IMR-90 (cell line): Measurements from ENCODE around the gene THRB. TPM values are rescaled to one million over a fixed set of nuclear protein-coding genes. Genes with fewer than 3 reads are reported as not detected.

Experiments
- ATAC-seq: fragments of 200-7000 bp; cut with Tn5 transposase; 2 replicates; pipeline ENCODE4 v1.9.1; 2020; ENCODE audit warnings: low read depth, mild to moderate bottlenecking, moderate library complexity
- BruUV-seq: library from RNA; stranded (reverse); fragments of 400-500 nt; replicated peaks from 2 replicates; lab custom pipeline; 2021; lab: Mats Ljungman, UMichigan
- CTCF ChIA-PET: fragments of 300-600 bp; formaldehyde crosslinking; extraction: SDS; loops from one replicate; lab custom pipeline; 2021; ENCODE audit warnings: antibody characterized with exemption; lab: Yijun Ruan, JAX
- POLR2A ChIA-PET: fragments of 300-600 bp; sonication (Branson Sonifier 250); formaldehyde crosslinking; loops from one replicate; lab custom pipeline; 2022; ENCODE audit warnings: antibody characterized with exemption; ENCODE audit not compliant: unreplicated experiment; lab: Charles Lee
- DNase-seq: peaks from one replicate; pipeline ENCODE4 v3.0.0; 2013
- H2AFZ ChIP-seq: replicated peaks from 2 replicates; pipeline ENCODE3; 2013; ENCODE audit warnings: low read length, mild to moderate bottlenecking; ENCODE audit not compliant: poor library complexity
- H2AK5ac ChIP-seq: 2 replicates; pipeline ENCODE4 v1.6.1; 2013; ENCODE audit warnings: low read depth, low read length, inconsistent platforms
- H2AK9ac ChIP-seq: replicated peaks from 2 replicates; pipeline ENCODE3; 2013; ENCODE audit warnings: mild to moderate bottlenecking, low read depth, low read length, moderate library complexity; ENCODE audit not compliant: poor library complexity
- H2BK120ac ChIP-seq: 2 replicates; pipeline ENCODE4 v1.6.1; 2013; ENCODE audit warnings: low read depth, low read length, inconsistent platforms
- H2BK15ac ChIP-seq: 3 replicates; pipeline ENCODE4 v1.6.1; 2013; ENCODE audit warnings: low read depth, low read length, inconsistent platforms
- H2BK20ac ChIP-seq: 2 replicates; pipeline ENCODE4 v1.6.1; 2013; ENCODE audit warnings: low read depth, mild to moderate bottlenecking, inconsistent platforms, low read length, moderate library complexity
- H2BK5ac ChIP-seq: 2 replicates; pipeline ENCODE4 v1.6.1; 2013; ENCODE audit warnings: mild to moderate bottlenecking, low read depth, low read length, inconsistent platforms; ENCODE audit not compliant: poor library complexity, severe bottlenecking
- H3K14ac ChIP-seq: replicated peaks from 2 replicates; pipeline ENCODE4 v1.6.1; 2013; ENCODE audit warnings: low read depth, low read length, inconsistent platforms
- H3K18ac ChIP-seq: 2 replicates; pipeline ENCODE4 v1.6.1; 2013; ENCODE audit warnings: low read depth, low read length, control low read depth
- H3K23ac ChIP-seq: 2 replicates; pipeline ENCODE4 v1.6.1; 2013; ENCODE audit warnings: low read depth, low read length, inconsistent platforms
- H3K27ac ChIP-seq: 2 replicates; pipeline ENCODE4 v1.5.1; 2013; ENCODE audit warnings: mild to moderate bottlenecking, control low read depth, low read length; ENCODE audit not compliant: insufficient read depth
- H3K27me3 ChIP-seq: 2 replicates; pipeline ENCODE4 v1.6.1; 2013; ENCODE audit warnings: low read length; ENCODE audit not compliant: control insufficient read depth, insufficient read depth
- H3K36me3 ChIP-seq: 2 replicates; pipeline ENCODE4 v1.6.1; 2013; ENCODE audit warnings: low read length, mixed read lengths; ENCODE audit not compliant: control insufficient read depth, insufficient read depth
- H3K4ac ChIP-seq: 2 replicates; pipeline ENCODE4 v1.6.1; 2013; ENCODE audit warnings: low read depth, low read length, inconsistent platforms
- H3K4me1 ChIP-seq: 2 replicates; pipeline ENCODE4 v1.6.1; 2013; ENCODE audit warnings: low read length, mixed read lengths; ENCODE audit not compliant: control insufficient read depth, insufficient read depth
- H3K4me2 ChIP-seq: 2 replicates; pipeline ENCODE4 v1.6.1; 2013; ENCODE audit warnings: low read depth, mild to moderate bottlenecking, control low read depth, low read length, moderate library complexity
- H3K4me3 ChIP-seq: 2 replicates; pipeline ENCODE4 v1.5.1; 2013; ENCODE audit warnings: low read depth, mild to moderate bottlenecking, control low read depth, low read length, moderate library complexity; ENCODE audit not compliant: insufficient read depth
- H3K56ac ChIP-seq: 2 replicates; pipeline ENCODE4 v1.6.1; 2013; ENCODE audit warnings: low read length, inconsistent platforms; ENCODE audit not compliant: insufficient read depth; ENCODE audit errors: extremely low read depth
- H3K79me1 ChIP-seq, 2 experiments: 2 replicates each; pipeline ENCODE4 v1.6.1; 2013; ENCODE audit warnings: low read length in 2 of 2, inconsistent platforms in 1 of 2, low read depth in 1 of 2
- H3K9ac ChIP-seq: 2 replicates; pipeline ENCODE4 v1.6.1; 2013; ENCODE audit warnings: low read depth, low read length, control low read depth
- H3K9me1 ChIP-seq: 2 replicates; pipeline ENCODE4 v1.6.1; 2013; ENCODE audit warnings: low read length, inconsistent platforms; ENCODE audit not compliant: insufficient read depth
- H3K9me3 ChIP-seq: 2 replicates; pipeline ENCODE4 v1.6.1; 2013; ENCODE audit warnings: low read length; ENCODE audit not compliant: control insufficient read depth, insufficient read depth
- H4K20me1 ChIP-seq: 2 replicates; pipeline ENCODE4 v1.6.1; 2013; ENCODE audit warnings: low read length, inconsistent platforms; ENCODE audit not compliant: insufficient read depth
- H4K5ac ChIP-seq: 2 replicates; pipeline ENCODE4 v1.6.1; 2013; ENCODE audit warnings: mild to moderate bottlenecking, low read depth, low read length, control low read depth
- H4K8ac ChIP-seq, 2 experiments: 2 replicates each; pipeline ENCODE4 v1.6.1; 2013; ENCODE audit warnings: low read depth in 2 of 2, low read length in 2 of 2, control low read depth in 1 of 2, inconsistent platforms in 1 of 2
- H4K91ac ChIP-seq: 2 replicates; pipeline ENCODE4 v1.6.1; 2013; ENCODE audit warnings: low read depth, low read length, inconsistent platforms; ENCODE audit not compliant: insufficient read depth
- FOS ChIP-seq: fragments of 150-350 bp; IDR thresholded peaks from 2 replicates; pipeline ENCODE4 v1.6.1; 2016; ENCODE audit warnings: low read depth, low read length
- MAFK ChIP-seq: IDR thresholded peaks from 2 replicates; pipeline ENCODE4 v1.6.1; 2012; ENCODE audit warnings: low read depth, low read length, improper control_type of control experiment
- MXI1 ChIP-seq: IDR thresholded peaks from 2 replicates; pipeline ENCODE4 v1.6.1; 2012; ENCODE audit warnings: low read depth, mild to moderate bottlenecking, low read length, moderate library complexity, borderline replicate concordance
- NFE2L2 ChIP-seq: fragments of 150-350 bp; IDR thresholded peaks from 2 replicates; pipeline ENCODE4 v1.6.1; 2016; ENCODE audit warnings: low read depth, mild to moderate bottlenecking, low read length
- POLR2A ChIP-seq: IDR thresholded peaks from 2 replicates; pipeline ENCODE4 v1.6.1; 2012; ENCODE audit warnings: mild to moderate bottlenecking, low read depth, low read length
- RAD21 ChIP-seq: IDR thresholded peaks from 2 replicates; pipeline ENCODE4 v1.6.1; 2012; ENCODE audit warnings: low read length, improper control_type of control experiment
- RFX5 ChIP-seq: IDR thresholded peaks from 2 replicates; pipeline ENCODE4 v1.8.0; 2012; ENCODE audit warnings: low read depth, mild to moderate bottlenecking, low read length, moderate library complexity
- whole genome bisulfite sequencing, 2 experiments: methylation state at CpG; one replicate each; pipeline versions ENCODE4 v1.1.5 to v1.1.7; 2013; ENCODE audit warnings: missing lambda C conversion rate in 2 of 2; ENCODE audit not compliant: insufficient read length in 1 of 2; ENCODE audit errors: extremely low coverage in 2 of 2; 5-methylcytosine and 5-hydroxymethylcytosine counted together
- dilution Hi-C: fragments of 300-500 bp; cut with HindIII; formaldehyde crosslinking; loops from one replicate; pipeline ENCODE4 v1.14.3; 2018; ENCODE audit warnings: low sequenced_read_pairs; ENCODE audit not compliant: unreplicated experiment
- in situ Hi-C: fragments of 300-500 bp; cut with MboI; formaldehyde crosslinking; loops from 3 replicates; pipeline ENCODE4 v1.14.3; 2019; ENCODE audit warnings: low sequenced_read_pairs, inconsistent platforms, mixed read lengths
- intact Hi-C: fragments of 100-400 bp; cut with micrococcal nuclease; formaldehyde crosslinking; loops from 2 replicates; pipeline ENCODE4 v1.10.0; 2022
- polyA plus RNA-seq, 3 experiments: library from polyadenylated mRNA; depleted of rRNA; stranded (reverse); fragments of >200 nt; gene quantifications; 2 replicates each; pipeline ENCODE4 v1.2.3, GENCODE V29; 2012; ENCODE audit warnings: low replicate concordance in 1 of 3
- total RNA-seq: library from RNA; depleted of rRNA; stranded (reverse); fragments of >200 nt; gene quantifications from 2 replicates; pipeline ENCODE4 v1.2.3, GENCODE V29; 2012
- TF ChIP-seq, protein P1 (sequence below): fragments of 150-350 bp; IDR thresholded peaks from 2 replicates; pipeline ENCODE4 v1.6.1; 2016; ENCODE audit warnings: low read depth, mild to moderate bottlenecking, low read length, moderate library complexity, borderline replicate concordance

Gene THRB
- total and polyA plus RNA-seq, 2 of the 4 experiments (the other 2 are of a cell fraction) = under 0.01 TPM; not detected in 1

GRCh38 chr3:24166515-24166914 lies 328.1 kb downstream of the THRB start:
- no peak overlapping the region for H3K56ac ChIP-seq

More at GRCh38 chr3:24166515-24166914, 328.1 kb downstream of the THRB start:
- in situ Hi-C loops = no loop called here
- Histone ChIP-seq H4K20me1 (no peaks in the 10 kb centered on the region), H2AK9ac (no peak overlapping the region), H3K27ac (no peak overlapping the region), H3K36me3 (no peaks in the 10 kb centered on the region), H2AK5ac (no peak overlapping the region), H3K27me3 (peaks cover 3% of the 10 kb centered on the region), H3K23ac (no peak overlapping the region), H3K14ac (no peak overlapping the region), H3K9me1 (no peaks in the 10 kb centered on the region), H3K4me2 (no peak overlapping the region), H3K79me1 (no peaks in the 10 kb centered on the region), H3K4me1 (no peaks in the 10 kb centered on the region), H4K91ac (no peak overlapping the region), H4K8ac (no peak overlapping the region), H3K18ac (no peak overlapping the region), H3K9ac (no peak overlapping the region), H2AFZ (no peak overlapping the region), H3K9me3 (no peaks in the 10 kb centered on the region), H3K4me3 (no peak overlapping the region), H2BK5ac (no peak overlapping the region), H2BK120ac (no peak overlapping the region), H4K5ac (no peak overlapping the region), H3K4ac (no peak overlapping the region), H2BK15ac (no peak overlapping the region), H2BK20ac (no peak overlapping the region)
- dilution Hi-C loops = no loop called here
- no TSS peak for BruUV-seq
- ChIA-PET POLR2A (interaction anchor here (0.6 kb wide), 1 partner anchor 220 kb away, joined by 3 read pairs; no protein-coding TSS in a partner anchor), CTCF (no interaction called here)
- 83% methylated on average over 3 of the region's 5 CpGs; no CpG with 5 or more reads in 1 of the 2 experiments for WGBS, 2 experiments
- intact Hi-C loops = no loop called here
- ATAC-seq (no peak), DNase-seq (no peak)
- no peak for TF ChIP-seq RAD21
- TF ChIP-seq FOS = no peak
- TF ChIP-seq RFX5 = no peak
- TF ChIP-seq NFE2L2 = no peak
- no peak for TF ChIP-seq MXI1
- no peak for TF ChIP-seq MAFK
- TF ChIP-seq POLR2A = no peak
- TF ChIP-seq, protein P1, sequence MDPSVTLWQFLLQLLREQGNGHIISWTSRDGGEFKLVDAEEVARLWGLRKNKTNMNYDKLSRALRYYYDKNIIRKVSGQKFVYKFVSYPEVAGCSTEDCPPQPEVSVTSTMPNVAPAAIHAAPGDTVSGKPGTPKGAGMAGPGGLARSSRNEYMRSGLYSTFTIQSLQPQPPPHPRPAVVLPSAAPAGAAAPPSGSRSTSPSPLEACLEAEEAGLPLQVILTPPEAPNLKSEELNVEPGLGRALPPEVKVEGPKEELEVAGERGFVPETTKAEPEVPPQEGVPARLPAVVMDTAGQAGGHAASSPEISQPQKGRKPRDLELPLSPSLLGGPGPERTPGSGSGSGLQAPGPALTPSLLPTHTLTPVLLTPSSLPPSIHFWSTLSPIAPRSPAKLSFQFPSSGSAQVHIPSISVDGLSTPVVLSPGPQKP = no peak
